Bronchial epithelial cell (primary cell): Measurements from ENCODE around the gene RIMBP2. TPM values are rescaled to one million over a fixed set of nuclear protein-coding genes. Genes with fewer than 3 reads are reported as not detected.

Experiments
- DNase-seq: peaks from one replicate; pipeline ENCODE4 v3.0.0-alpha.2; 2010; ENCODE audit warnings: low read depth
- FAIRE-seq: peaks from 2 replicates; lab custom pipeline; 2011; peaks lifted over from hg19 to GRCh38; lab: Jason Lieb, UNC
- H3K27me3 ChIP-seq: 2 replicates; pipeline ENCODE4 v1.5.1; 2011; ENCODE audit warnings: low read length; ENCODE audit not compliant: control insufficient read depth, insufficient read depth
- H3K36me3 ChIP-seq: 2 replicates; pipeline ENCODE4 v1.5.1; 2011; ENCODE audit warnings: low read length; ENCODE audit not compliant: control insufficient read depth, insufficient read depth
- H3K4me3 ChIP-seq: 2 replicates; pipeline ENCODE4 v1.5.1; 2011; ENCODE audit warnings: mild to moderate bottlenecking, low read depth, low read length, control low read depth
- total RNA-seq: library from RNA; depleted of rRNA; stranded (reverse); fragments of >200 nt; gene quantifications from 2 replicates; pipeline ENCODE4 v1.2.1, GENCODE V29; 2014
- TF ChIP-seq, protein P1 (sequence below): IDR thresholded peaks from 2 replicates; pipeline ENCODE4 v1.5.1; 2011; ENCODE audit warnings: mild to moderate bottlenecking, moderate library complexity, low read length, control low read depth, inconsistent platforms; ENCODE audit not compliant: insufficient read depth, severe bottlenecking

The RIMBP2 gene
- total RNA-seq, 1 donor from 2014 or later, result not detected

DNA sequence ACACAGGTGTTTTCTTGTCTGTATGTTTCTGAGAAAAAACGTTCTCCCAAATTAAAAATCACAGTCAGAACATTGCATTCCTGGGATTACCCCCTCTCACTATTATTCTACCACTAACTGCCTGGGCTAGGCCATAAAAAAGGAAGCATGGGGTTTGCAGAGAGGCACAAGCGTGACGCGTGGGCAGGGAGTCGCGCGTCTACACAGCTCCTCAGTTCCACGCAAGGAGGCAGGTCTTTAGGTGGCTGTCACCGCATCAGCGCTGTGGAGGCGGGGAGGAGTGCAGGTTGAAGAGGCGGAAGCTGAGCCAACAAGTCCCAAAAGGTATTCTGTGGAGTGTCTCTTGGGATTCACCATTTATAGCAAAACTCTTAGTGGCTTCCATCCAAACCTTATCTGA is 109.9 kb downstream of the RIMBP2 start:
- Histone ChIP-seq H3K27me3 (no peaks in the 10 kb centered on the region), H3K4me3 (no peak overlapping the region), H3K36me3 (no peaks in the 10 kb centered on the region)
- FAIRE-seq (no peak), DNase-seq (no peak)
- TF ChIP-seq, protein P1, sequence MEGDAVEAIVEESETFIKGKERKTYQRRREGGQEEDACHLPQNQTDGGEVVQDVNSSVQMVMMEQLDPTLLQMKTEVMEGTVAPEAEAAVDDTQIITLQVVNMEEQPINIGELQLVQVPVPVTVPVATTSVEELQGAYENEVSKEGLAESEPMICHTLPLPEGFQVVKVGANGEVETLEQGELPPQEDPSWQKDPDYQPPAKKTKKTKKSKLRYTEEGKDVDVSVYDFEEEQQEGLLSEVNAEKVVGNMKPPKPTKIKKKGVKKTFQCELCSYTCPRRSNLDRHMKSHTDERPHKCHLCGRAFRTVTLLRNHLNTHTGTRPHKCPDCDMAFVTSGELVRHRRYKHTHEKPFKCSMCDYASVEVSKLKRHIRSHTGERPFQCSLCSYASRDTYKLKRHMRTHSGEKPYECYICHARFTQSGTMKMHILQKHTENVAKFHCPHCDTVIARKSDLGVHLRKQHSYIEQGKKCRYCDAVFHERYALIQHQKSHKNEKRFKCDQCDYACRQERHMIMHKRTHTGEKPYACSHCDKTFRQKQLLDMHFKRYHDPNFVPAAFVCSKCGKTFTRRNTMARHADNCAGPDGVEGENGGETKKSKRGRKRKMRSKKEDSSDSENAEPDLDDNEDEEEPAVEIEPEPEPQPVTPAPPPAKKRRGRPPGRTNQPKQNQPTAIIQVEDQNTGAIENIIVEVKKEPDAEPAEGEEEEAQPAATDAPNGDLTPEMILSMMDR, result no peak

DNA sequence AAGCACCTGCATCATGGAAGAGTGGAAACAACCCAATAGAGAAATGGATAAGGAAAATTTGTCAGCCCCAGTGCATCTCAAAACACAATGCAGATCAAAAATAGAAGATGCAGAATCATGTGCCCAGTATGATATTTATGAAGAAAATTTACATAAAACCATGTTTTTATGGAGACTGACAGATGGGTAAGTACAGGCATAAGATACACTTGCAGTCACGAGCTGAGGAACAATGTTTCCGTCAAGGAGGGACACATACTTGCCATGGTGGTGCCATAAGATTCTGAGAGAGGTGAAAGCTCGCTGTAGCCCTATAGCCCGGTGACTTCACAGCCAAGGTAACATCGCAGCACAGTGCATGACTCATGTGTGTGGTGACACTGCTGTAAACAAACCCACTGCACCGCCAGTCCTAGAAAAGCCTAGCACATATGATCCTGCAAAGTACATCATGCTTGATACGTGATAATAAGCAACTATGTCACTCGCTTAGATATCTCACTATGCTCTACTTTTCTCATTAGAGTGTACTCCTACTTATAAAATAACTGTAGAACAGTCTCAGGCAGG is 112.6 kb downstream of the RIMBP2 start:
- H3K36me3 ChIP-seq, result no peaks in the 10 kb centered on the region
- H3K4me3 ChIP-seq, result no peak overlapping the region
- TF ChIP-seq, protein P1, result no peak
- DNase-seq, result no peak
- H3K27me3 ChIP-seq, result no peaks in the 10 kb centered on the region
- FAIRE-seq, result no peak

GRCh38 chr12:130602251-130602650 is 113.8 kb downstream of the RIMBP2 start:
- H3K4me3 ChIP-seq, result no peak overlapping the region
- no peaks in the 10 kb centered on the region for H3K36me3 ChIP-seq
- H3K27me3 ChIP-seq, result no peaks in the 10 kb centered on the region
- TF ChIP-seq, protein P1, result no peak
- FAIRE-seq, result no peak
- DNase-seq, result no peak

DNA sequence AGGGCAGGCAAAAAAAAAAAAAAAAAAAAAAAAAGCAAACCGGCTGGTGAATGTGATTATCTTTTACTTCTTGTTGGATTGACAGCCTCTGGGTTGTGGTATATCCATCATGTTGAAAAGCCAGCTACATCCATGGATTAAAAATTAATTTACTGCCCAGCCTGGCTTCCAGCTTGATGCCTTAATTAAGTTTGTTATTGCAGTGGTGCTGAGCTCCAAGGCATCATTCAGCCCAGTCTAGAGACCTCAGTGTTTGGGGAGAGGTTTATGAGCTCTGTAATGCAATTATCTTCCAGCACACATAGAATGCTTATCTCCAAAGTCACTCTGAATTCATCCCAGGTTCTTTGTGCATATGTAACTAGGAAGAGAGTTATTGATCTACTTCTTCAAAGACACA is 114.8 kb downstream of the RIMBP2 start:
- TF ChIP-seq, protein P1, result no peak
- H3K27me3 ChIP-seq, result no peaks in the 10 kb centered on the region
- no peak overlapping the region for H3K4me3 ChIP-seq
- DNase-seq (no peak), FAIRE-seq (no peak)
- no peaks in the 10 kb centered on the region for H3K36me3 ChIP-seq

DNA sequence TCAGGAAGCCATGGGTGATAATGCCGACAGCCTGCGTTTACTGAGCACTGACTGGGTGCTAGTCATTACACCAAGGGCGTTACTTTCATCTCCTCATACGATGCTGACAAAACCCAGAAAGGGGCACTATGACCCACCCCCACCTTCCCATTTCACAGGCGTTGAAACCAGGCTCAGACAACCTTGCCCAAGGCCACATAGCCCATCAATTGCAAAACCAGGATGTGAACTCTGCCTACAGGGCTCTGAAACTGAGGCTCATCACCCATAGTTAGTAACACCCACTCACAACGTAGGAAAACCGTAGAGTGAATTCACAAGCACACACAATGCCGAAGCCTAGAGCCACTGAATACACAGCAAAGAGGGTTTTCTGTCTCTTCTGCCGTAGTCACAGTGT is 119.9 kb downstream of the RIMBP2 start:
- no peak for FAIRE-seq
- DNase-seq, result no peak
- Histone ChIP-seq H3K36me3 (no peaks in the 10 kb centered on the region), H3K4me3 (no peak overlapping the region), H3K27me3 (no peaks in the 10 kb centered on the region)
- TF ChIP-seq, protein P1, result no peak

DNA sequence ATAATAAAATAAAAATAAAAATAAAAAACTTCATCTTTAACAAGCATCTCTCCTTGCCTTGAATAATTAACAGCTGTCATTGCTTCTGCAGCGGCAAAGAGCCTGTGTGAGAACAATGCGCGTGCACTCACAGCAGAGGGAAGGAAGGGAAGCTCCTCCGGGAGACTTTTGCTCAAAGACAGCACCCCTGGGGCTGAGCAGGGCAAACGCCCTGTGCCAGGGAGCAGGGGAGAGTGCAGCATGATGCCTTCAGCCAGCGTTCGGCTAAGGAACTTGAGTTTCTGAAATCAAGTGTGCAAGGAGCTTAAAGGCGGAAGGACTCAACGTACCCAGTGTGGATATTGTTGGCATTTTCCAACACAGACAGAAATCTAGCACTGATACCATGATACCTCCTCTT is 120.5 kb downstream of the RIMBP2 start:
- no peaks in the 10 kb centered on the region for H3K27me3 ChIP-seq
- FAIRE-seq, result no peak
- DNase-seq, result no peak
- TF ChIP-seq, protein P1, result no peak
- H3K36me3 ChIP-seq, result no peaks in the 10 kb centered on the region
- H3K4me3 ChIP-seq, result no peak overlapping the region
